ENCODE measurements around the gene GIGYF1. TPM values are rescaled to one million over a fixed set of nuclear protein-coding genes. Genes with fewer than 3 reads are reported as not detected.
A peak's percentile ranks its signal among the peaks of the same experiment; 100 is the strongest.

The GIGYF1 gene
- total and polyA plus RNA-seq, 8 donors = 10.5 to 127 (median 33.6) TPM

GRCh38 chr7:100677308-100678267 lies 16.5 kb downstream of the GIGYF1 start:
- intact Hi-C loops (cut with DNase I; ENCODE audit: low total_unique reads) = loop anchor here (10.0 kb wide), 1 partner anchor 203 kb away; the partner anchor contains the start of gene TSC22D4
- Histone ChIP-seq H3K9me3 (no peaks in the 10 kb centered on the region), H3K27me3 (no peaks in the 10 kb centered on the region), H3K36me3 (peaks cover 41 to 63% (median 61%) of the 10 kb centered on the region in 4 donors), H3K4me1 (peaks cover 9 to 57% (median 44%) of the 10 kb centered on the region in 4 donors), H3K4me3 (no peak overlapping the region), H3K27ac (peak overlapping the region in 2 of 5 donors; percentile 75 to 99)
- TF ChIP-seq POLR2A (IDR thresholded peaks at IDR 0.05) = no peak
- no peak for TF ChIP-seq POLR2AphosphoS5 (IDR thresholded peaks at IDR 0.05)
- TF ChIP-seq EP300 (IDR thresholded peaks at IDR 0.05) = no peak
- peak in 1 of 2 donors; percentile 13 for DNase-seq
- 87 to 91% (median 87%) methylated on average over 29 to 36 of the region's 36 CpGs for WGBS, 5 donors

GRCh38 chr7:100676501-100677306 lies 17.3 kb downstream of the GIGYF1 start:
- Histone ChIP-seq H3K27ac (peak overlapping the region; percentile 98 to 100 (median 99)), H3K4me1 (peaks cover 9 to 58% (median 44%) of the 10 kb centered on the region in 4 donors), H3K27me3 (no peaks in the 10 kb centered on the region), H3K4me3 (peak overlapping the region; percentile 97 to 99 (median 97)), H3K9me3 (no peaks in the 10 kb centered on the region), H3K36me3 (peaks cover 32 to 55% (median 52%) of the 10 kb centered on the region in 4 donors)
- WGBS, 5 donors = 61 to 83% (median 70%) methylated on average over 14 to 23 of the region's 23 CpGs
- TF ChIP-seq EP300 (IDR thresholded peaks at IDR 0.05) (no peak), CTCF (IDR thresholded peaks at IDR 0.05) (no peak), POLR2AphosphoS5 (IDR thresholded peaks at IDR 0.05) (no peak), POLR2A (IDR thresholded peaks at IDR 0.05) (no peak)
- intact Hi-C loops (cut with DNase I; ENCODE audit: low total_unique reads) = loop anchor here (10.0 kb wide), 1 partner anchor 202 kb away; the partner anchor contains the start of gene TSC22D4
- DNase-seq = peak in 1 of 2 donors; percentile 28

- H3K27me3 ChIP-seq = no peaks in the 10 kb centered on the region
- H3K27ac ChIP-seq = peak overlapping the region; percentile 98 to 100 (median 99)
- intact Hi-C loops (cut with DNase I; ENCODE audit: low total_unique reads) = loop anchor here (10.0 kb wide), 1 partner anchor 201 kb away; the partner anchor contains the start of gene TSC22D4
- TF ChIP-seq POLR2AphosphoS5 (IDR thresholded peaks at IDR 0.05) (peak in 2 of 3 donors; percentile 44 to 56), CTCF (IDR thresholded peaks at IDR 0.05) (no peak), POLR2A (IDR thresholded peaks at IDR 0.05) (no peak), EP300 (IDR thresholded peaks at IDR 0.05) (no peak)
- H3K9me3 ChIP-seq = no peaks in the 10 kb centered on the region
- peak overlapping the region; percentile 97 to 99 (median 97) for H3K4me3 ChIP-seq
- peak; percentile 80 to 92 for DNase-seq
- 1 to 3% (median 2%) methylated on average over 15 to 59 of the region's 59 CpGs for WGBS, 5 donors
- peaks cover 29 to 45% (median 43%) of the 10 kb centered on the region in 4 donors for H3K36me3 ChIP-seq
- peaks cover 9 to 56% (median 41%) of the 10 kb centered on the region in 4 donors for H3K4me1 ChIP-seq
These were observed 18.3 kb downstream of the GIGYF1 start for GRCh38 chr7:100675581-100676350.

GRCh38 chr7:100675105-100675451 lies 19.0 kb downstream of the GIGYF1 start:
- H3K36me3 ChIP-seq = peaks cover 29 to 38% (median 37%) of the 10 kb centered on the region in 4 donors
- peaks cover 9 to 49% (median 36%) of the 10 kb centered on the region in 4 donors for H3K4me1 ChIP-seq
- H3K4me3 ChIP-seq = peak overlapping the region; percentile 97 to 99 (median 97)
- H3K9me3 ChIP-seq = no peaks in the 10 kb centered on the region
- intact Hi-C loops (cut with DNase I; ENCODE audit: low total_unique reads) = loop anchor here (10.0 kb wide), 1 partner anchor 200 kb away; the partner anchor contains the start of gene TSC22D4
- TF ChIP-seq CTCF (IDR thresholded peaks at IDR 0.05) (no peak), EP300 (IDR thresholded peaks at IDR 0.05) (no peak)
- DNase-seq = no peak
- no peaks in the 10 kb centered on the region for H3K27me3 ChIP-seq
- H3K27ac ChIP-seq = peak overlapping the region; percentile 98 to 100 (median 99)
- 0 to 1% (median 0%) methylated on average over 7 to 46 of the region's 46 CpGs for WGBS, 5 donors

Measured in stomach (tissue), 9 donors.